K562 (cell line): ENCODE results near the gene CDH20. TPM values are rescaled to one million over a fixed set of nuclear protein-coding genes. Genes with fewer than 3 reads are reported as not detected.
A peak's percentile ranks its signal among the peaks of the same experiment; 100 is the strongest.

Source experiments
- ATAC-seq: fragments of 200-7000 bp; cut with Tn5 transposase; 3 replicates; pipeline ENCODE4 v1.9.1; 2020; ENCODE audit warnings: moderate library complexity
- BruUV-seq: library from RNA; stranded (reverse); fragments of 400-500 nt; replicated peaks from 2 replicates; lab custom pipeline; 2021; lab: Mats Ljungman, UMichigan
- CTCF ChIA-PET: fragments of 300-600 bp; formaldehyde crosslinking; extraction: SDS; loops from one replicate; lab custom pipeline; 2021; ENCODE audit warnings: low intra/inter-chr PET ratio; lab: Yijun Ruan, JAX
- POLR2A ChIA-PET: fragments of 300-600, 350-650 bp; sonication (Branson Sonifier 250); formaldehyde crosslinking; extraction: SDS; loops from one replicate; lab custom pipeline; 2021; ENCODE audit warnings: antibody characterized with exemption, inconsistent platforms; lab: Yijun Ruan, JAX
- DNase-seq, 4 experiments: peaks; one replicate each; pipeline versions ENCODE4 v3.0.0 to v3.0.0-alpha.2; 2011 to 2018; ENCODE audit warnings: low spot score in 3 of 4, mixed read lengths in 3 of 4; ENCODE audit errors: extremely low read depth in 1 of 4
- FAIRE-seq: peaks from 2 replicates; lab custom pipeline; 2011; peaks lifted over from hg19 to GRCh38; lab: Jason Lieb, UNC
- H2AFZ ChIP-seq: 2 replicates; pipeline ENCODE4 v1.6.0; 2011; ENCODE audit warnings: low read depth, low read length, control low read depth, inconsistent platforms
- H3K27ac ChIP-seq: fragments of 200-600 bp; 3 replicates; pipeline ENCODE4 v1.8.0; 2011; ENCODE audit warnings: low read depth, mild to moderate bottlenecking, control low read depth, inconsistent platforms, low read length, moderate library complexity, mixed read lengths; ENCODE audit errors: extremely low read depth
- H3K27me3 ChIP-seq, 2 experiments: fragments of 300-600 bp in 1 of 2; 2 replicates in 1 of 2; 3 replicates in 1 of 2; pipeline versions ENCODE4 v1.6.0 to v1.8.0; 2011; ENCODE audit warnings: inconsistent platforms in 2 of 2, low read length in 2 of 2, mild to moderate bottlenecking in 1 of 2, mixed read lengths in 1 of 2, moderate library complexity in 1 of 2; ENCODE audit not compliant: control insufficient read depth in 2 of 2, insufficient read depth in 2 of 2
- H3K36me3 ChIP-seq: fragments of 300-600 bp; 3 replicates; pipeline ENCODE4 v1.8.0; 2011; ENCODE audit warnings: mild to moderate bottlenecking, low read length, inconsistent platforms; ENCODE audit not compliant: control insufficient read depth, insufficient read depth
- H3K4me1 ChIP-seq, 2 experiments: fragments of 200-600 bp in 1 of 2; replicated peaks in 1 of 2; 2 replicates in 1 of 2; 3 replicates in 1 of 2; pipeline versions ENCODE4 v1.5.1 to v1.8.0; 2011; ENCODE audit warnings: inconsistent platforms in 2 of 2, low read length in 2 of 2, mild to moderate bottlenecking in 1 of 2, mixed read lengths in 1 of 2, moderate library complexity in 1 of 2; ENCODE audit not compliant: control insufficient read depth in 2 of 2, insufficient read depth in 2 of 2
- H3K4me2 ChIP-seq: 2 replicates; pipeline ENCODE4 v1.6.1; 2011; ENCODE audit warnings: low read length, control low read depth, inconsistent platforms, mixed read lengths; ENCODE audit not compliant: insufficient read depth
- H3K4me3 ChIP-seq: fragments of 200-600 bp; sonication (generic), shearing (Covaris generic); 2 replicates; pipeline ENCODE4 v1.5.1; 2016; ENCODE audit warnings: control low read depth, inconsistent platforms
- H3K79me2 ChIP-seq: fragments of 200-600 bp; 3 replicates; pipeline ENCODE4 v1.8.0; 2011; ENCODE audit warnings: low read length, inconsistent platforms; ENCODE audit not compliant: control insufficient read depth, insufficient read depth
- H3K9ac ChIP-seq, 2 experiments: 2 replicates each; pipeline versions ENCODE4 v1.6.0 to v1.6.1; 2011; ENCODE audit warnings: low read depth in 2 of 2, low read length in 2 of 2, control low read depth in 1 of 2, inconsistent platforms in 1 of 2, mild to moderate bottlenecking in 1 of 2, mixed read lengths in 1 of 2; ENCODE audit not compliant: insufficient read depth in 1 of 2
- H3K9me1 ChIP-seq: one replicate; pipeline ENCODE4 v1.6.0; 2011; ENCODE audit warnings: inconsistent platforms, mild to moderate bottlenecking, low read length, moderate library complexity; ENCODE audit not compliant: control insufficient read depth, insufficient read depth
- H3K9me3 ChIP-seq: replicated peaks from 2 replicates; pipeline ENCODE4 v1.5.1; 2011; ENCODE audit warnings: low read depth, low read length, inconsistent platforms; ENCODE audit not compliant: control insufficient read depth, insufficient read depth
- H4K20me1 ChIP-seq: replicated peaks from 2 replicates; pipeline ENCODE4 v1.6.1; 2011; ENCODE audit warnings: low read length, inconsistent platforms, mixed read lengths; ENCODE audit not compliant: control insufficient read depth, insufficient read depth
- MTA3 ChIP-seq: fragments of 450-650 bp; formaldehyde crosslinking; IDR thresholded peaks from 2 replicates; pipeline ENCODE4 v1.6.1; 2017; ENCODE audit warnings: mild to moderate bottlenecking, borderline replicate concordance
- MYNN ChIP-seq, 2 experiments: sonication (generic); formaldehyde crosslinking in 1 of 2; IDR thresholded peaks; 2 replicates each; pipeline versions ENCODE4 v1.5.0 to v1.6.1; 2016 to 2020; ENCODE audit warnings: antibody characterized with exemption in 1 of 2, missing genetic modification reagents in 1 of 2
- NONO ChIP-seq, 2 experiments: fragments of 200-400 bp in 1 of 2; fragments of 450-650 bp in 1 of 2; formaldehyde crosslinking in 1 of 2; IDR thresholded peaks; 2 replicates each; pipeline ENCODE4 v1.6.1; 2017; ENCODE audit warnings: low read depth in 2 of 2, mild to moderate bottlenecking in 2 of 2, moderate library complexity in 2 of 2, low read length in 1 of 2
- ZC3H11A ChIP-seq: IDR thresholded peaks from 2 replicates; pipeline ENCODE4 v1.6.1; 2012; ENCODE audit warnings: low read depth, low read length, improper control_type of control experiment
- ZNF134 ChIP-seq: fragments of 250-450 bp; sonication (Bioruptor Pico); conservative IDR thresholded peaks from 2 replicates; pipeline ENCODE4 v1.4.0; 2020
- ZNF253 ChIP-seq: fragments of 250-450 bp; sonication (Bioruptor Pico); conservative IDR thresholded peaks from 2 replicates; pipeline ENCODE4 v1.6.1; 2021; ENCODE audit warnings: mild to moderate bottlenecking
- WGBS: fragments of 100-300 bp; shearing (Covaris generic); methylation state at CpG from one replicate; pipeline ENCODE4 v1.1.6; 2016; ENCODE audit warnings: low coverage, mixed read lengths; ENCODE audit not compliant: insufficient coverage; ENCODE audit errors: missing lambda C conversion rate; 5-methylcytosine and 5-hydroxymethylcytosine counted together
- in situ Hi-C: fragments of 300-500 bp; cut with MboI; formaldehyde crosslinking; loops from 4 replicates; pipeline ENCODE4 v1.15.0; 2018; ENCODE audit warnings: inconsistent platforms, mixed read lengths
- intact Hi-C: fragments of 100-400 bp; cut with micrococcal nuclease; formaldehyde crosslinking; loops from 2 replicates; pipeline ENCODE4 v1.14.2; 2022
- polyA plus RNA-seq, 8 experiments: library from polyadenylated mRNA; depleted of rRNA in 4 of 8; stranded (reverse) in 5 of 8; unstranded in 3 of 8; fragments of >200 nt; fragmentation: Nextera tagmentation in 2 of 8; fragmentation: Illumina TruSeq in 1 of 8; extraction: Ambion mirVana in 2 of 8; extraction: Trizol in 1 of 8; gene quantifications; 2 replicates each; pipeline versions ENCODE4 v1.2.1 to v1.2.3, GENCODE V29; 2011 to 2014; ENCODE audit warnings: inconsistent platforms in 1 of 8, missing spikeins in 1 of 8
- total RNA-seq, 7 experiments: library from RNA; depleted of rRNA in 6 of 7; stranded (reverse); fragments of >200 nt in 6 of 7; fragmentation: Illumina TruSeq in 2 of 7; extraction: Trizol in 2 of 7; gene quantifications; 2 replicates each; pipeline versions ENCODE4 v1.2.1 to v1.2.3, GENCODE V29; 2011 to 2021; ENCODE audit warnings: low replicate concordance in 1 of 7

Gene CDH20
- total and polyA plus RNA-seq, 9 of the 15 experiments (the other 6 are each of a cell fraction or from before 2014, with no cell fraction given), result not detected

GRCh38 chr18:61329398-61329797, 3.8 kb upstream of the CDH20 start:
- TF ChIP-seq MYNN (IDR thresholded peaks at IDR 0.05) (no peak), MYNN (CRISPR knock-in tag; IDR thresholded peaks at IDR 0.05) (no peak), NONO (IDR thresholded peaks at IDR 0.05; ENCODE audit: low read depth in 2 of 2, low read length in 1 of 2) (no peak), ZNF134 (no peak), ZNF253 (CRISPR knock-in tag) (no peak)

GRCh38 chr18:61331051-61331450, 2.2 kb upstream of the CDH20 start:
- CTCF ChIA-PET, result no interaction called here

More at GRCh38 chr18:61329398-61329797, 3.8 kb upstream of the CDH20 start:
- Histone ChIP-seq H3K9me1 (no peaks in the 10 kb centered on the region), H3K9me3 (no peaks in the 10 kb centered on the region), H3K79me2 (no peaks in the 10 kb centered on the region), H3K4me2 (no peak overlapping the region), H2AFZ (no peak overlapping the region), H3K27ac (no peak overlapping the region), H3K36me3 (no peaks in the 10 kb centered on the region), H3K4me3 (no peak overlapping the region), H3K27me3 (no peaks in the 10 kb centered on the region), H4K20me1 (no peaks in the 10 kb centered on the region), H3K9ac (no peak overlapping the region), H3K4me1 (no peaks in the 10 kb centered on the region)
- POLR2A ChIA-PET, result no interaction called here
- CTCF ChIA-PET, result no interaction called here
- in situ Hi-C loops (no loop called here), intact Hi-C loops (no loop called here)
- DNase-seq (no peak), ATAC-seq (no peak), FAIRE-seq (no peak)
- 10% methylated on average over 3 of the region's 3 CpGs for WGBS
- BruUV-seq, result no TSS peak

More at GRCh38 chr18:61331051-61331450, 2.2 kb upstream of the CDH20 start:
- TF ChIP-seq ZNF134 (peak; percentile 80), MTA3 (no peak), ZC3H11A (no peak)
- Histone ChIP-seq H3K4me1 (no peaks in the 10 kb centered on the region), H3K79me2 (no peaks in the 10 kb centered on the region), H3K9me1 (no peaks in the 10 kb centered on the region), H3K27ac (no peak overlapping the region), H3K4me2 (no peak overlapping the region), H4K20me1 (no peaks in the 10 kb centered on the region), H3K9me3 (no peaks in the 10 kb centered on the region), H3K36me3 (no peaks in the 10 kb centered on the region), H3K27me3 (no peaks in the 10 kb centered on the region), H3K4me3 (no peak overlapping the region), H2AFZ (no peak overlapping the region), H3K9ac (no peak overlapping the region)
- FAIRE-seq (no peak), DNase-seq (no peak), ATAC-seq (no peak)
- POLR2A ChIA-PET, result no interaction called here
- no TSS peak for BruUV-seq
- 0% methylated on average over 3 of the region's 3 CpGs for WGBS
- in situ Hi-C loops, result no loop called here
- intact Hi-C loops, result no loop called here
